Glutamatergic neuron (in vitro differentiated cells): Measurements from ENCODE around the gene MACROD2. TPM values are rescaled to one million over a fixed set of nuclear protein-coding genes. Genes with fewer than 3 reads are reported as not detected.

Experiments used
- DNase-seq: peaks from one replicate; pipeline ENCODE4 v3.0.0; 2022
- H3K27ac Mint-ChIP-seq: one replicate; pipeline ENCODE4 v1.8.0; 2020; ENCODE audit warnings: mild to moderate bottlenecking, mixed read lengths, inconsistent platforms; ENCODE audit not compliant: unreplicated experiment
- H3K27me3 Mint-ChIP-seq: one replicate; pipeline ENCODE4 v1.8.0; 2020; ENCODE audit warnings: mild to moderate bottlenecking, moderate library complexity, mixed read lengths, inconsistent platforms; ENCODE audit not compliant: unreplicated experiment
- H3K36me3 Mint-ChIP-seq: one replicate; pipeline ENCODE4 v1.8.0; 2020; ENCODE audit warnings: mild to moderate bottlenecking, mixed read lengths, inconsistent platforms; ENCODE audit not compliant: unreplicated experiment
- H3K4me1 Mint-ChIP-seq: one replicate; pipeline ENCODE4 v1.8.0; 2020; ENCODE audit warnings: mild to moderate bottlenecking, low read depth, mixed read lengths, inconsistent platforms; ENCODE audit not compliant: unreplicated experiment
- H3K4me3 Mint-ChIP-seq: one replicate; pipeline ENCODE4 v1.8.0; 2020; ENCODE audit warnings: mild to moderate bottlenecking, mixed read lengths, inconsistent platforms; ENCODE audit not compliant: unreplicated experiment
- H3K9me3 Mint-ChIP-seq: one replicate; pipeline ENCODE4 v1.8.0; 2020; ENCODE audit warnings: mild to moderate bottlenecking, moderate library complexity, mixed read lengths, inconsistent platforms; ENCODE audit not compliant: unreplicated experiment
- total RNA-seq: library from RNA; stranded (reverse); fragmentation: NEBNext Ultra II Directional; extraction: Animal tissue kit (Norgen Biotek cat#: 25700); gene quantifications from one replicate; pipeline ENCODE4 v1.2.1, GENCODE V29; 2021; ENCODE audit not compliant: unreplicated experiment
- TF ChIP-seq, protein P1 (sequence below): fragments of 200-600 bp; sonication (generic); IDR thresholded peaks from one replicate; pipeline ENCODE4 v1.5.0; 2021; ENCODE audit not compliant: partially characterized antibody, unreplicated experiment

MACROD2 gene
- total RNA-seq, 1 donor from 2014 or later, result 8.7 TPM

DNA sequence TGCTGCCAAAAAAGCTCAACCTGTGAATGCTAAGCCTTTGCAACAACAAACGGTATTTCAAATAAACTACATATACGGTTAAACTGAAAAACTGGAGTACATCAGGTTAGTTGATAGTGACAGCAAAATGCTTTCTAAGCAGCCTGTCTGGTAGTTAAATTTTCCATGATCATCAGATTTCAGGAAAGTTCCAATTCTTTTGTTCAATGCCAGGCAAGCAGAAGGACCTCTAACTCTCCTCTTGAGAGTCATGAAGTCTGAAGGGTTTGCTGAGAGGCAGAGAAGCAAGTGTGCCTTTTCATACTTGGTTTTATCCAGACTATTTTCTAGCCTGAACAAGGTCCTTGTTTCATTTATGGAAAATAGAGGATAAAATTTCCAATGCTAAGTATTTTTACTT, 337.6 kb downstream of the MACROD2 start:
- Mint-ChIP-seq H3K4me3 (peak overlapping the region; percentile 27), H3K27ac (no peak overlapping the region), H3K27me3 (no peaks in the 10 kb centered on the region), H3K36me3 (no peaks in the 10 kb centered on the region), H3K9me3 (peaks cover 2% of the 10 kb centered on the region), H3K4me1 (peaks cover 23% of the 10 kb centered on the region)
- TF ChIP-seq, protein P1, sequence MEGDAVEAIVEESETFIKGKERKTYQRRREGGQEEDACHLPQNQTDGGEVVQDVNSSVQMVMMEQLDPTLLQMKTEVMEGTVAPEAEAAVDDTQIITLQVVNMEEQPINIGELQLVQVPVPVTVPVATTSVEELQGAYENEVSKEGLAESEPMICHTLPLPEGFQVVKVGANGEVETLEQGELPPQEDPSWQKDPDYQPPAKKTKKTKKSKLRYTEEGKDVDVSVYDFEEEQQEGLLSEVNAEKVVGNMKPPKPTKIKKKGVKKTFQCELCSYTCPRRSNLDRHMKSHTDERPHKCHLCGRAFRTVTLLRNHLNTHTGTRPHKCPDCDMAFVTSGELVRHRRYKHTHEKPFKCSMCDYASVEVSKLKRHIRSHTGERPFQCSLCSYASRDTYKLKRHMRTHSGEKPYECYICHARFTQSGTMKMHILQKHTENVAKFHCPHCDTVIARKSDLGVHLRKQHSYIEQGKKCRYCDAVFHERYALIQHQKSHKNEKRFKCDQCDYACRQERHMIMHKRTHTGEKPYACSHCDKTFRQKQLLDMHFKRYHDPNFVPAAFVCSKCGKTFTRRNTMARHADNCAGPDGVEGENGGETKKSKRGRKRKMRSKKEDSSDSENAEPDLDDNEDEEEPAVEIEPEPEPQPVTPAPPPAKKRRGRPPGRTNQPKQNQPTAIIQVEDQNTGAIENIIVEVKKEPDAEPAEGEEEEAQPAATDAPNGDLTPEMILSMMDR, result no peak
- no peak for DNase-seq

DNA sequence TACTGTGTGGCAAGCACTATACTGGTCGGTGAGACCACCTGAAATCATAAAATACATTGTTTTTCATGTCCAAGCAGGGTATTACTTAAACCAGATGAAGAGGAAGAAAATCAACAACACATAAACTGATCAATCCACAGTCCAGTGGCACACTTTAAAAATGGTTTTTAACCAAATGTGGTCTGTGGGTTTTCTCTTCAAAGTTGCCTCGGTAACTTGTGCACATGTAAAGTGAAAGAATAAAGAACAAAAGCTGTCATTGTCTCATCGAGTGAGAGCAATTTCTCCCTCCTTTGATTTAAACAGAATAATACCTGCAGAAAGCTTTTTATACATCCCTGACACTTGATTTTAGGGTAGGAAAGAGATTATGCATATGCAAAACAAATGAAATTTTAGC, 338.4 kb downstream of the MACROD2 start:
- DNase-seq, result no peak
- peak overlapping the region; percentile 57 for H3K4me3 Mint-ChIP-seq
- peaks cover 2% of the 10 kb centered on the region for H3K9me3 Mint-ChIP-seq
- H3K27ac Mint-ChIP-seq, result no peak overlapping the region
- TF ChIP-seq, protein P1, result no peak
- no peaks in the 10 kb centered on the region for H3K27me3 Mint-ChIP-seq
- no peaks in the 10 kb centered on the region for H3K36me3 Mint-ChIP-seq
- peaks cover 23% of the 10 kb centered on the region for H3K4me1 Mint-ChIP-seq

DNA sequence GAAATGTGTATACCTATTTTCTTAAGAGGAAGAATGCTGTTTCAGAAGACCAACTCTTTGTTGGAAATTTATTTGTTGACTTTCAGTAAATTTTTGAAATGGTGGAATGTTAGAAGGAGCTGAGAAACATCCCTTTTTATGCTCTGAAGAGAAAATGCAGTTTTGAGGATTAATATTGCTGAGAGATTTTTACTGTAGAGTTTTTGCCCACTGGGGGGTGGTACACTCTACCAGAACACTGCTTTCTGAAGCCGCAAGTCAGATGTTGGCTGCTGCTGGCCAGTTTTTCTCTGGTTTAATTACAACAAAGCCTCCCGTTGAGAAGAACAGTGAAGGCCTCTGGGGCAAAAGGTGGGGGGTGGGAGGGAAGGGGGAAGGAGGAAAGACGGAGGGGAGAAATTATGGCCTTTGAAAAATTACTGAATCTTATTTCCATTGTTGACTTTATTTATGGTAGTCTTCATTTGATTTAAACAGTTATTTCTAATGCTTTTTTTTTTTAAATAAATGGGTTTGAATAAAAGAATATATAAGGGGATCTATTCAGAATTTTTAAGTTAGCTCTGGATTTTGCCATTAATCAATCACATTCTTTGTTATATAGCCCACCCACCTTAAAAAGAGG, 339.1 kb downstream of the MACROD2 start:
- Mint-ChIP-seq H3K27ac (peak overlapping the region; percentile 0), H3K4me1 (peaks cover 23% of the 10 kb centered on the region), H3K9me3 (peaks cover 2% of the 10 kb centered on the region), H3K27me3 (no peaks in the 10 kb centered on the region), H3K4me3 (peak overlapping the region; percentile 78), H3K36me3 (no peaks in the 10 kb centered on the region)
- peak; percentile 63 for DNase-seq
- TF ChIP-seq, protein P1, result peak; percentile 45

DNA sequence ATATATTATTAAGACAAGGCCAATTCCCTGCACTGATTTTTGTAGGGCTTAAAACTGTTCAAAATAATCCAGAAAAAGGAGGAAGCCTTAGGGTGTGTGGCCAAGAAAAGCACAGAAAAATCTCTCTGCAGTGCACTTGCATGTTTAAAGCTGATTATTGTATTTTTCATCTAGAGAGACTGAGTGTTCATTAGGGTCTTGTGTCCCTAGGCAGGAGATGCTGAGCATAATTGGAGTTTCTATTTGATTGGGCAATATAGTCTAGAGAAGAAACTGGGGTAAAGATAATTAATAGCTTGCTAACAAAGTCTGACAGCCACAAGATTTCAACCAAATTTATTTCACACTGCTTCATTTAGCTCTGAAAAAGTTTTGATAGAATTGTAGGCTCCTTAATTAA, 339.7 kb downstream of the MACROD2 start:
- H3K36me3 Mint-ChIP-seq, result no peaks in the 10 kb centered on the region
- DNase-seq, result no peak
- peaks cover 23% of the 10 kb centered on the region for H3K4me1 Mint-ChIP-seq
- peaks cover 2% of the 10 kb centered on the region for H3K9me3 Mint-ChIP-seq
- no peaks in the 10 kb centered on the region for H3K27me3 Mint-ChIP-seq
- TF ChIP-seq, protein P1, result no peak
- H3K27ac Mint-ChIP-seq, result no peak overlapping the region
- peak overlapping the region; percentile 78 for H3K4me3 Mint-ChIP-seq

DNA sequence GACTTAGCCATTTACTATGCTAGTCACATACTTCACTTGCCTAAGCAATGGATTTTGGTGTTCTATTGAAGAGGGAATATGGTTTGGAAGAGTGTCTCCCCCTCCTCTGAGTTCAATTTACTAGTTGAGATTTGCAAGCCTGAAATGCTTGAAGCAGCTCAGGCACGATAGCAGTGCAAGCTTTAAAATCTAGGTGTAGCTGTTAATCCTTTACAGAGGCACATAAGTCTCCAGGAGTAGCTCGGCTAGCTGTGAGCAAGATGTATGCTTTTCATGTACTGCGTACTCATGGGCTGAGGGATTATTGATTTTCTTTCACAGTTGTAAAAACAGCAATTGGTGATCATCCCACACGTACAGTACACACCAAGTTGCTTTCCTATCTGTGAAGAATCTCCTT, 341.4 kb downstream of the MACROD2 start:
- peak overlapping the region; percentile 83 for H3K4me3 Mint-ChIP-seq
- no peaks in the 10 kb centered on the region for H3K27me3 Mint-ChIP-seq
- peaks cover 2% of the 10 kb centered on the region for H3K9me3 Mint-ChIP-seq
- peaks cover 22% of the 10 kb centered on the region for H3K4me1 Mint-ChIP-seq
- TF ChIP-seq, protein P1, result no peak
- H3K27ac Mint-ChIP-seq, result no peak overlapping the region
- DNase-seq, result no peak
- H3K36me3 Mint-ChIP-seq, result no peaks in the 10 kb centered on the region
